Measurements from ENCODE around the gene CFAP57. TPM values are rescaled to one million over a fixed set of nuclear protein-coding genes. Genes with fewer than 3 reads are reported as not detected.

CFAP57 gene
- total and polyA plus RNA-seq, 9 donors, result 0.13 to 13.2 (median 0.71) TPM

DNA sequence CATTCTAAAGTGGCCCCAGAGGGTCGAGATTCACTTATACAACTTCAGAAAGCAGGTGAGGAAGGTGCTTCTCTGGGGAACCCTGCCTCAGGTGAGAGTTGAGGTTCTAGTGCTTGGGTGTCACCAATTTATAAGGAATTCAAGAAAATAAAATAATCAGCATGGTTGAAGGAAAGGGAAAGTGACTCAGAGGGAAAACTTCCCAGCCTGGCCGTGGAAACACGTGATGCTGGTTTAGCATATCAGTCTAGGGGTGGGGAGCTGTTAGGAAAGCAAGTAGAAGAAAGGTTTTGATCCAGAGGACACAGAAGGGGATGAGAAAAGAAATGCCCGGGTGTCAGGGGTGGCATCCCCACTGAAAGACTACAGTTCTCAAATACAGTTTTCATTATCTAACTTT, 59.9 kb downstream of the CFAP57 start:
- Histone ChIP-seq H3K27ac (no peak overlapping the region), H3K36me3 (no peaks in the 10 kb centered on the region), H3K27me3 (no peaks in the 10 kb centered on the region), H3K4me1 (ENCODE audit: insufficient read depth) (peaks cover 7% of the 10 kb centered on the region), H3K4me3 (no peak overlapping the region), H3K9me3 (no peaks in the 10 kb centered on the region)
- TF ChIP-seq POLR2A (IDR thresholded peaks at IDR 0.05), result no peak
- TF ChIP-seq EP300 (IDR thresholded peaks at IDR 0.05), result no peak
- TF ChIP-seq, protein P1, sequence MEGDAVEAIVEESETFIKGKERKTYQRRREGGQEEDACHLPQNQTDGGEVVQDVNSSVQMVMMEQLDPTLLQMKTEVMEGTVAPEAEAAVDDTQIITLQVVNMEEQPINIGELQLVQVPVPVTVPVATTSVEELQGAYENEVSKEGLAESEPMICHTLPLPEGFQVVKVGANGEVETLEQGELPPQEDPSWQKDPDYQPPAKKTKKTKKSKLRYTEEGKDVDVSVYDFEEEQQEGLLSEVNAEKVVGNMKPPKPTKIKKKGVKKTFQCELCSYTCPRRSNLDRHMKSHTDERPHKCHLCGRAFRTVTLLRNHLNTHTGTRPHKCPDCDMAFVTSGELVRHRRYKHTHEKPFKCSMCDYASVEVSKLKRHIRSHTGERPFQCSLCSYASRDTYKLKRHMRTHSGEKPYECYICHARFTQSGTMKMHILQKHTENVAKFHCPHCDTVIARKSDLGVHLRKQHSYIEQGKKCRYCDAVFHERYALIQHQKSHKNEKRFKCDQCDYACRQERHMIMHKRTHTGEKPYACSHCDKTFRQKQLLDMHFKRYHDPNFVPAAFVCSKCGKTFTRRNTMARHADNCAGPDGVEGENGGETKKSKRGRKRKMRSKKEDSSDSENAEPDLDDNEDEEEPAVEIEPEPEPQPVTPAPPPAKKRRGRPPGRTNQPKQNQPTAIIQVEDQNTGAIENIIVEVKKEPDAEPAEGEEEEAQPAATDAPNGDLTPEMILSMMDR (IDR thresholded peaks at IDR 0.05), result no peak
- intact Hi-C loops (cut with DNase I), result loop anchor here in 2 of 4 donors (10.0 kb wide), 2 partner anchors 133 to 183 kb away; partner anchors contain the start of gene ELOVL1 (in 1 of the 2)
- peak in 1 of 5 donors; percentile 37 for DNase-seq
- WGBS, 3 donors, result 31 to 37% (median 33%) methylated on average over 4 of the region's 4 CpGs

DNA sequence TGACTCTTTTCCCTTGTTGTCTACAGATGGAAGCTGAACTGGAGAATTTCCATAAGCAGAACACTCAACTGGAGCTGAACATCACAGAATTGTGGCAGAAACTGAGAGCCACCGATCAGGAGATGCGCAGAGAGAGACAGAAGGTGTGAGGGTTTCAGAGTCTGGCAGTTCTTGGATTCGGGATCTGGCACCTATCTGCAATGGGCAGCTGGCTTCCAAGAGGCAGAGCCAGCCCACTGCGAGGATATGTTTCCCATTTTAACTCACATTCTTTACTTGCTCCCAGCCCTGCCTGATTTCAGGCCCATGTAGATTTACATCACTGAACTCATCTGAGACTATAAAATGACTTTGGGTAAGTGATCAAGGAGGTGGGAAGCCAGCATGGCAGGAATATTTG, 60.4 kb downstream of the CFAP57 start:
- Histone ChIP-seq H3K9me3 (no peaks in the 10 kb centered on the region), H3K4me1 (ENCODE audit: insufficient read depth) (peaks cover 7% of the 10 kb centered on the region), H3K36me3 (no peaks in the 10 kb centered on the region), H3K27ac (no peak overlapping the region), H3K4me3 (no peak overlapping the region), H3K27me3 (no peaks in the 10 kb centered on the region)
- no peak for TF ChIP-seq EP300 (IDR thresholded peaks at IDR 0.05)
- TF ChIP-seq, protein P1 (IDR thresholded peaks at IDR 0.05), result no peak
- no peak for TF ChIP-seq POLR2A (IDR thresholded peaks at IDR 0.05)
- intact Hi-C loops (cut with DNase I), result loop anchor here in 2 of 4 donors (10.0 kb wide), 2 partner anchors 132 to 182 kb away; partner anchors contain the start of gene ELOVL1 (in 1 of the 2)
- no peak for DNase-seq
- 67 to 75% (median 68%) methylated on average over 4 of the region's 4 CpGs for WGBS, 3 donors

DNA sequence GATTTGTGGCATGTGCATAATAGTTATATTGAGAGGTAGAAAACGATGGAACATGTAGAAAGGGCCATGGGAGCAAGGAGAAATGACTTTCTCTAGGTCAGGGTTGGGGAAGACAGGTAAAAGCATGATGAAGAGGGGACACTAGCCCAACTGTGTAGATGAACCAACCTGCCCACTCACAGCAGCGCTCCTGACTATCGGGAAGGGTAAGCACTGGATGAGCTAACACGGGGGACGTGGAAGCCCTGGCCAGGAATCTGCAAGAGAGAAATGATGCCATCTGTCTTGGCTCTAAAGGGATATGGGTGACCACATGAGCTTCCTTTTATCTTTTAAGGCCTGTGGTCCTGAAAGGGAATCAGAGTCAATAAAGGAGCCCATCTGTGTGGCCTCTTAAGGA, 61.5 kb downstream of the CFAP57 start:
- TF ChIP-seq POLR2A (IDR thresholded peaks at IDR 0.05), result no peak
- no peak for TF ChIP-seq EP300 (IDR thresholded peaks at IDR 0.05)
- TF ChIP-seq, protein P1 (IDR thresholded peaks at IDR 0.05), result no peak
- no peak overlapping the region for H3K27ac ChIP-seq
- WGBS, 3 donors, result 84 to 90% (median 85%) methylated on average over 5 of the region's 5 CpGs
- DNase-seq, result no peak
- intact Hi-C loops (cut with DNase I), result loop anchor here in 2 of 4 donors (10.0 kb wide), 2 partner anchors 131 to 181 kb away; partner anchors contain the start of gene ELOVL1 (in 1 of the 2)
- no peaks in the 10 kb centered on the region for H3K36me3 ChIP-seq
- no peaks in the 10 kb centered on the region for H3K27me3 ChIP-seq
- no peak overlapping the region for H3K4me3 ChIP-seq
- H3K4me1 ChIP-seq (ENCODE audit: insufficient read depth), result peaks cover 7% of the 10 kb centered on the region
- no peaks in the 10 kb centered on the region for H3K9me3 ChIP-seq

DNA sequence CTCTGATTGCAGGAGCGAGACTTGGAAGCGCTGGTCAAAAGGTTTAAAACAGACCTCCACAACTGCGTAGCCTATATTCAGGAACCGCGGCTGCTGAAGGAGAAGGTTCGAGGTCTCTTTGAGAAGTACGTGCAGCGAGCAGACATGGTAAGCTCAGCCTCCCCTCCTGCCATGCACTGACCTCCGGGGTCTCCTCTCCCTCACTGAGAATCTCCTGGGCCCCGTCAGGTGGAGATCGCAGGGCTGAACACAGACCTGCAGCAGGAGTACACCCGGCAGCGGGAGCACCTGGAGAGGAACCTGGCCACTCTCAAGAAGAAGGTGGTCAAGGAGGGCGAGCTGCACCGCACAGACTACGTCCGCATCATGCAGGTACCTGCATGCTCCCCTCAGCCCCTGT, 62.1 kb downstream of the CFAP57 start:
- no peak for DNase-seq
- Histone ChIP-seq H3K27ac (no peak overlapping the region), H3K36me3 (no peaks in the 10 kb centered on the region), H3K4me3 (no peak overlapping the region), H3K4me1 (ENCODE audit: insufficient read depth) (peaks cover 7% of the 10 kb centered on the region), H3K9me3 (no peaks in the 10 kb centered on the region), H3K27me3 (no peaks in the 10 kb centered on the region)
- intact Hi-C loops (cut with DNase I), result loop anchor here in 2 of 4 donors (10.0 kb wide), 2 partner anchors 131 to 181 kb away; partner anchors contain the start of gene ELOVL1 (in 1 of the 2)
- WGBS, 3 donors, result 92 to 94% (median 94%) methylated on average over 16 to 17 of the region's 17 CpGs
- TF ChIP-seq, protein P1 (IDR thresholded peaks at IDR 0.05), result no peak
- no peak for TF ChIP-seq EP300 (IDR thresholded peaks at IDR 0.05)
- TF ChIP-seq POLR2A (IDR thresholded peaks at IDR 0.05), result no peak

All from ovary (tissue), 9 donors.